Measurements from ENCODE around the gene PTPRM. TPM values are rescaled to one million over a fixed set of nuclear protein-coding genes. Genes with fewer than 3 reads are reported as not detected.

Gene PTPRM
- polyA plus RNA-seq, 1 of the 3 experiments (the other 2 are of a cell fraction) = 16.0 TPM

GRCh38 chr18:7856733-7857132, 289.6 kb downstream of the PTPRM start:
- Histone ChIP-seq H3K27me3 (ENCODE audit: insufficient read depth) (no peaks in the 10 kb centered on the region), H3K4me3 (ENCODE audit: low read depth in 2 of 2, low read length in 1 of 2) (no peak overlapping the region), H3F3A (replicated peaks; ENCODE audit: insufficient read depth) (no peaks in the 10 kb centered on the region), H3K4me2 (no peak overlapping the region), H2AFZ (ENCODE audit: low read depth) (no peak overlapping the region), H3K27ac (ENCODE audit: low read depth in 2 of 2, low read length in 1 of 2) (no peak overlapping the region; a peak in 1 of 4 replicates), H3K9me3 (no peaks in the 10 kb centered on the region), H3K79me2 (ENCODE audit: insufficient read depth) (no peaks in the 10 kb centered on the region), H3K4me1 (ENCODE audit: control insufficient read depth in 1 of 2, insufficient read depth in 2 of 2, low read depth in 1 of 2, low read length in 1 of 2) (peaks cover 0 to 9% of the 10 kb centered on the region in 2 experiments; a peak in 1 of 4 replicates), H4K20me1 (ENCODE audit: insufficient read depth) (no peaks in the 10 kb centered on the region), H3K36me3 (replicated peaks in 1 of 2; ENCODE audit: control insufficient read depth in 1 of 2, insufficient read depth in 2 of 2, low read length in 1 of 2) (no peaks in the 10 kb centered on the region), H3K9me2 (no peaks in the 10 kb centered on the region), H3K9ac (no peak overlapping the region)
- no peak for TF ChIP-seq USF2 (IDR thresholded peaks at IDR 0.05; ENCODE audit: borderline replicate concordance, low read depth, low read length)
- no peak for TF ChIP-seq ZBTB33 (IDR thresholded peaks at IDR 0.05; ENCODE audit: borderline replicate concordance, low read depth)
- no peak for TF ChIP-seq JUND (IDR thresholded peaks at IDR 0.05)
- no peak for TF ChIP-seq CTCF (IDR thresholded peaks at IDR 0.05)
- TF ChIP-seq REST (IDR thresholded peaks at IDR 0.05; ENCODE audit: low read depth, low read length) = no peak
- TF ChIP-seq EP300 (IDR thresholded peaks at IDR 0.05; ENCODE audit: borderline replicate concordance in 1 of 2, low read depth in 1 of 2, low read length in 1 of 2) = peak in 1 of 2 experiments; percentile 11; a peak in 1 of 4 replicates
- no peak for TF ChIP-seq IRF3 (IDR thresholded peaks at IDR 0.05; ENCODE audit: low read depth, low read length)
- no peak for TF ChIP-seq RFX5 (IDR thresholded peaks at IDR 0.05; ENCODE audit: low read length)
- no peak for TF ChIP-seq SIN3A (IDR thresholded peaks at IDR 0.05; ENCODE audit: borderline replicate concordance, low read depth, low read length)
- TF ChIP-seq PBX3 (IDR thresholded peaks at IDR 0.05) = no peak
- peak; percentile 12; the same call in 1 of the 2 replicates for TF ChIP-seq FOXJ3 (CRISPR knock-in tag; IDR thresholded peaks at IDR 0.05)
- no peak for TF ChIP-seq CHD2 (IDR thresholded peaks at IDR 0.05; ENCODE audit: low read length, partially characterized antibody)
- TF ChIP-seq TAF1 (IDR thresholded peaks at IDR 0.05; ENCODE audit: borderline replicate concordance, low read depth, low read length) = no peak
- TF ChIP-seq FOXM1 (IDR thresholded peaks at IDR 0.05; ENCODE audit: low read depth) = no peak
- TF ChIP-seq RAD21 (IDR thresholded peaks at IDR 0.05; ENCODE audit: low read length) = no peak
- TF ChIP-seq GATA2 (CRISPR knock-in tag; IDR thresholded peaks at IDR 0.05) = peak; percentile 55; the same call in 1 of the 2 replicates
- no peak for TF ChIP-seq YY1 (IDR thresholded peaks at IDR 0.05; ENCODE audit: low read depth)
- no peak for TF ChIP-seq USF1 (IDR thresholded peaks at IDR 0.05; ENCODE audit: borderline replicate concordance, low read depth)
- no peak for DNase-seq
- ChIA-PET POLR2A (no interaction called here), CTCF (interaction anchor here (0.9 kb wide), 1 partner anchor 290 kb away, joined by 4 read pairs; the partner anchor contains the start of gene PTPRM)
- 3% methylated on average over 2 of the region's 2 CpGs for WGBS (ENCODE audit: low lambda C conversion rate)
